ENCODE data around the gene THEM4.
"Not testable (repeated sequence)": the region's sequence is repeated elsewhere in the genome, so short reads cannot be mapped to it uniquely, and the experiment has no call there.

Gene THEM4

DNA sequence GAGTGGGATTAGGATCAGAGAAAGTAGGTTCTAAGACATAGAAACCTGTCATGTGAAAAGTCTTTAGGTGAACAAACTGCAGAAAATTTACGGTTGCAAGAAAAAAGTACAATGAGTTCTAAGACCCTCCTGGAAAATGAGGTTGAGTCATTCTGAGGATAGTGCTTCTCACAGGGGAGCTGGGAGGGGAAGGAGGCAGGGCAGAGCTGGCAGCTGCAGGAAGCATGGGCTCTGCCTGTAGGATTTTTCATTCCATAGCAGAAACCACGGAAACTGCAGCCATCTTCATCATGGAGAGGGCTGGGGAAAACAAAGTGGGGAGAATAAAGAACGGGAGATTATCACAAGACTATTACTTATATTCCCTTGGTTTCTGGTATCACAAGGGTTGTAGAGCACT lies 25.8 kb upstream of the THEM4 start:
- no peak for DNase-seq (ENCODE audit: low read depth in 3 of 3, low spot score in 1 of 3)

DNA sequence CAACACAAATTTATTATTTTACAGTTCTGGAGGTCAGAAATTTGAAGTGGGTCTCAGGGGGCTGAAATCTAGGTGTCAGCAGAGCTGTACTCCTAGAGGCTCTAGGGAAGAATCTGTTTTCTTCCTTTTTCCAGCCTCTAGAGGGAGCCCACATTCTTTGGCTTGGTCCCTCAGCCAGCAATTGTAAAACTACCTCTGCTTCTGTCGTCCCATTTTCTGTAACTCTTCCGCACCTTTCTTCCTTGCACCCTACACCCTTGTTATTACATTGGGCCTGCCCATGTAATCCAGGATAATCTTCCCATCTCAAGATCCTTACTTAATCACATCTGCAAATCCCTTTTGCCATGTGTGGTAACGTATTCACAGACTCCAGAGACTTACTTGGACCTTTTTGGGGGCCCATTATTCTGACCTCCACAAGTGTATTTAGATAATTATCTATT lies 24.8 kb upstream of the THEM4 start:
- DNase-seq (ENCODE audit: low read depth in 3 of 3, low spot score in 1 of 3): peak in 2 of 3 donors; percentile 7 to 30

DNA sequence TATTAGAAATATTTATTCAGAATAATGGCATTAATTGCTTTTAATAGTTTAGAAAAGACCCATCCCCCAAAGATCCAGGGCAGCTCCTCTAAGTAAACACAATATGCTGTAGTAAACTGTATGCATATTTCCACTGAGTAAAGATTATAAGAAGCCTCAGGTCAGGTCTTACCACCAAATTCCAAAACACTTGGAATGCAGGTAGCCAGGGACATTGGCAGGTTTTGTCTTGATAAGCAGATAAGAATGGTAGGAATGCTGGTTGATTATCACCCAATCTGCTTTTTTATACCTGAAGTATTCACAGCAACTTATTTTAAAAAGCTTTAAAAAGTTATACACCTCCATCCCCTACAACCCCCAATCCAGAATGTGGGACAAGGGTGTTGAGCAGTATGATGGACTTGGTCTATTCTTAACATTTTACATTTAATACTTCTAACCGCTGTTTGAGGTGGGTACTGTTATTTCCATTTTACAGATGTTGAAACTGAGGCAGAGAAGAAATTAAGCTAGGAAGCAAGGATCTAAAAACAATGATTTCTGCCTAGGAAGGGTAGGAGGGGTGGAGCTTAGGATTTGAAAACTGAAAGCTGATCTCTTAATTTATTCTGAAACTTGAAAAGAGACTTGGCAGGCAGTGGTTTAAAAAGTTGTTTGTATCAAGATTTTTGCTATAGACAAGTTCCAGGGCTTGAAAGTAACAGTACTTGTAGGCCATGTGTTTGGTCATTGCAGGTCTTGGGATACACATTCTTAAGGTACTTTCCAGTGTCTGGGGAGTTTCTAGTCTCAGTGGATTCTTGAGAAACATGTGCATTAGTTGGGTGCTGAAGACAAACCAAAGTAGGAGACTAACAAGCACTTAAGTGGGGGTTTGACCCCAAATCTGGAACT lies 15.6 kb upstream of the THEM4 start:
- no peak for DNase-seq (ENCODE audit: low read depth in 3 of 3, low spot score in 1 of 3)

DNA sequence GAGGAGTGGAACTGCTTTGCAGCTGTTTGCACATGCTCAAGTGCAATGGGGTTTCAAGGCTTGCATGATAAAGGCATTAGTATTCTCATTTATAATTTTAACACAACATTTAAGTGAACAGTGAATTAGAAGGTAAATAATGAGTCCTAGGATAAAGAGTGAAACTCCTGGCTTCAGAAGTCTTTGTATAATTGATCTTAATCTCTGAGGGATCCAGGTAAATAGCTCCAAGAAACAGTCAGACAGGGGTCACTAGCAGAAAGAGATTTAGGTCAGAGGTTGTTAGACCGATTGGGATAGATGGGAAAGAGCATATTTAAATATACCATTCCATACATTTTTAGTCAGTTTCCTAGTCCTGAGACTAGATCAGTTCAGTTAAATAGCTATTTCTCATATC lies 14.1 kb upstream of the THEM4 start:
- no peak for DNase-seq (ENCODE audit: low read depth in 3 of 3, low spot score in 1 of 3)

DNA sequence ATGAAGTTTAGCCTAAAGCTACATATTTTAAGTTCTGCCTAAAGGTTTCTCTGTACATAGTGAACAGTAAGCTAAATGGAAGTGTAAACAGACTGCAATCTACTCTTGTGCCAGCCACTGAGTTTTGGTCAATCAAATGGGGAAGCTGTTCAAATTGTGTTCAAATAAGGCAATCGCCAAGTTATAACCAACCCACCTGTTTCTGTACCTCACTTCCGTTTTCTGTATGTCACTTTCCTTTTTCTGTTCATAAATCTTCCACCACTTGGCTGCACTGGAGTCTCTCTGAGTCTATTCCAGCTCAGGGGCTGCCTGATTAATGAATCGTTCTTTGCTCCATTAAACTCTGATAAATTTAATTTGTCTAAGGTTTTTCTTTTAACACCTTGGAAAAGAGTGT lies 10.8 kb upstream of the THEM4 start:
- DNase-seq (ENCODE audit: low read depth in 3 of 3, low spot score in 1 of 3): no peak

DNA sequence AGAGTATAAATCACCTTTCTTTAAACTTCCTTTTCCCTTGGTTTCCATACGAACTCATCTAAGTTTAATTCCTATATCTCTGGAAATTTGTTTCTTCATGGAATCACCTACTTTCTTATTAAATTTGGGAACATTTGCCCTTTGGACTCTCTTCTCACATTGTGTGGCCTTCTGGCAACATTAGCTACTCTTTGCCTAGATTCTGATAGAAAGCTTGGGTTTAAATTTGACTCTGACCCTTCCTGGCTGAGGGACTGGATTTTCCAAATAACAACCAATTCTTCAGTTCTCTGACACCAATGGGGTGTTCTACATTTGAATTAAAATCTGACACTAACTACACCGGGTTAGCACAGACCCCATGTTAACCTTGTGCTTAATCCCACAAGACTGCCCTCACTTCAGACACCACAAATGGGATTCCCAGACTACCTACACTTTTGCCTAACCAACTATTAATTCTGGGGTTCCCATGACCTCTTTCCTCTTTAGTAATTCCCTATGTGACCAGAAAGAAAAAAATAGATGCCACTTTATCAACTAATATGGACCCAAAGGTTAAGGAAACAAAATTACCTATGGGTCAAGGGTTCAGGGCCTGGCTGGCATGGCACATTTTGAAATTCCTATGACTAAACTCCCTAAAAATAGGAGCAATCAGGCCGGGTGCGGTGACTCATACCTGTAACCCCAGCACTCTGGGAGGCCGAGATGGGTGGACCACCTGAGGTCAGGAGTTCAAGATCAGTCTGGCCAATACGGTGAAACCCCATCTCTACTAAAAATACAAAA lies 9.7 kb upstream of the THEM4 start:
- DNase-seq (ENCODE audit: low read depth in 3 of 3, low spot score in 1 of 3): no peak

DNA sequence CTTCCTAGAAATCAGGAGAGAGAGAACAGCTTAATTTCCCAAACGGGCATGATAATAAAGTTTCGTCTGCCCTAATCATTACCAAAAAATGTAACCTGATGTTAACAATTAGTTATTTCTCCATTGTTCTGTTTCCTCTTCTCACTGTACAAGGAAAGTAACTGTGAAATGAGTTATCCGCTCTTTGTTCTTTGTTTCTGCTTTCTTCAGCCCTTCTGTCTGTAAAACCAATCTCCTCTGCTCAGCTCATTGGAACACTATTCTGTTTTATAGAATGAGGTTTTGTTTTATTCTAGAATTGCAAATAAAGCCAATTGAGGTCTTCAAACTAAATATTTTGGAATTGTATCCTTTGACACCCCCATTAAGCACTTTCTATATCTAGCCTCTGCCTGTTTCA lies 8.8 kb upstream of the THEM4 start:
- no peak for DNase-seq (ENCODE audit: low read depth in 3 of 3, low spot score in 1 of 3)

DNA sequence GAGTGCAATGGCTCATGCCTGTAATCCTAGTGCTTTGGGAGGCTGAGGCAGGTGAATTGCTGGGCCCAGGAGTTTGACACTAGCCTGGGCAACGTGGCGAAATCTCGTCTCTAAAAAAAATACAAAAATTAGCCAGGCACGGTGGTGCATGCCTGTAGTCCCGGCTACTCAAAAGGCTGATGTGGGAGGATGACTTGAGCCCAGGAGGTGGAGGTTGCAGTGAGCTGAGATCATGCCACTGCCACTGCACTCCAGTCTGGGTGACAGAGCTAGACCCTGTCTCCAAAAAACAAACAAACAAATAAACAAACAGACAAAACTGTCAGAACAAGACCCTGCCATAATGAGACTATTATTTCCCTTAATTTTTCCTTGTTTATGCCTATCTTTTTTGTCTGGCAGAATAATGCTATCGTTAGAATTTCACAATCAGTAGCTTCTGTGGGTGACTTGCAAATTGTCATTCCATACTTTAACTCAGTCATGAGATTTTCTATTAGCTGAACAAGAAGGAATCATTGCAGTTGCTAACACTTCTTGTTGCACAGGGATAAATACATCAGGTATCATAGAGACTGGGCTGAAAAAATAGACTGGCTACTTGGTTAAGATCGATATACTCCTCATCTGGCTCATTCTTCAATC lies 7.5 kb upstream of the THEM4 start:
- DNase-seq (ENCODE audit: low read depth in 3 of 3, low spot score in 1 of 3): no peak

DNA sequence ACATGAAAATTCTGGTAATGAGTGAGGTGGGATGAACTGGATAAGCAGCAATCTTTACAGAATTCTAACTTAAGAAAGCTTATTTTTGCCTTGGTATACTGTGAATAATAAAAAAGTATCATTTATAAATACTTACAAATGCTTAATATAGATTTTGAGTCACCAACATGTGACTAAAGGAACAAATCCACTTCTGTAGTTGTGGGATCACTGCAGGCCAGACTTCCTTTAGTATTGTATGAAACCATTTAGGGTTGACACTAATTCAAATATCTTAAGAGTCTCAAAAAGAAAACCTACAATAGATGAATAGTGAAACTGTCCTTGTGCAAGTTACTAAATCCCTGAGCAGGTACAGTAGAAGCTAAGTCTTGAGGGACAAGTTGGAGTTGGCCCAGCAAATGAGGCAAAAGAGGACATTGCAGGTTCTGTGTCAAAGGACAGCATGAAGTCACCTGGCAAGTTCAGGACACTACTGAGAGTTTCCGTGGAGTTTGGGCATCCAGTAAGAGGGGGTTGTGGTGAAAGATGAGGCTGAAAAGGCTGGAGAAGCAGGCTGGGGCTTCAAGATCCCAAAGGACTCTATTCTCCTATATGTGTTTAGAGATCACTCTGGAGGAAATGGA lies 5.9 kb upstream of the THEM4 start:
- no peak for DNase-seq (ENCODE audit: low read depth in 3 of 3, low spot score in 1 of 3)

DNA sequence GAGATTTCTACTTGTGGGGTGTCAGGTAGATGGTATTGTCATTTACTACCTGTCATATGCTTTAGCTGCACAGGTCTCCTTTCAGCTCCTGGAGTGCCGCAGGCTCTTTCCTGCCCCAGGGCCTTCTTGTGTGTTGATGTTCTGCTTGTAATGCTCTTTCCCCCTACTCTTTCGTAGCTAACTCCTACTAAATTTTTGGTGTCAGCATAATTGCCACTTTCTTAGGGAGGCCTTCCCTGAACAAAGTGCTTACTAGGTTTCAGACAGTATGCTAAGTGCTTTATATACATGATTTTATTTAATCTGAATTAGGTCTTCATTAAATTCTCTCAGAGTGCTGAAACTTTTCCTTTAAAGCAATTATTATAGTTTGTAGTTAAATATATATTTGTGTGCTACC lies 4.8 kb upstream of the THEM4 start:
- DNase-seq (ENCODE audit: low read depth in 3 of 3, low spot score in 1 of 3): no peak

DNA sequence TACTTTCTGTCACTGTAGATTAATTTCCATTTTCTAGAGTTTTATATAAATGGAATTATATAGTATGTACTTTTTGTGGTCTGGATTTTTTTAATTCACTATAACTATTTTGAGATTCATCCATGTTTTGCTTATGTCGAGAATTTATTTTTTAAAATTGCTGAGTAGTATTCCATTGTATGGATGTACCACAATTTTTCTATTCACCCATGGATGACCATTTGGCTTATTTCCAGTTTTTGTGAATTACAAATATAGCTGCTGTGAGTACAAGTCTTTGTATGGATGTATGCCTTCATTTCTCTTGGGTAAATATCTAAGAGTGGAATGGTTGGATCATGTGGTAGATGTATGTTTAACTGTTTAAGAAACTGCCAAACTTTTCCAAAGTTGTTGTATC lies 3.7 kb upstream of the THEM4 start:
- DNase-seq (ENCODE audit: low read depth in 3 of 3, low spot score in 1 of 3): no peak

DNA sequence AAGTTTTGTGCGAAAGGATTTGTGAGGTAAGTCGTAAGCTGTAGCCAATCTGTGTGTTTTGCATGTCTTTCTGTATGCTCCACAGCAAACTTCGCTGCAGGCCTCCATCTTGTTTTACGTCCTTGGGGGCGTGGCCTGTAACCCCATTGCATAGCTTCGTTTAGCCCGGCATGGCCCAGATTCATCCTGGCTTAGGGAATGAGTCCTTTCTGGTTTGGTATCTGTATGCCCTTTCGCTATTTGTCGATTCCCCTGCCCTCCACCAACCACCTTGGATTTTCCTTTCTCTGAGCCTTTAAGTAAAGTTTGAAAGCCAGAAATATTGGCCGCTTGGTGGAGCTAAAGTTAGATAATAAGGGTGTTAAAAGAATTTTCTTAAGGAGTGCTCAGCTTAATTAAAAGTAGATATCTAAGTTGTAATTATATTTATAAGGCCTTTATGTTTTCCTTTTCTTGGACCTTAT lies 1.1 kb downstream of the THEM4 start:
- DNase-seq (ENCODE audit: low read depth in 3 of 3, low spot score in 1 of 3): no peak

DNA sequence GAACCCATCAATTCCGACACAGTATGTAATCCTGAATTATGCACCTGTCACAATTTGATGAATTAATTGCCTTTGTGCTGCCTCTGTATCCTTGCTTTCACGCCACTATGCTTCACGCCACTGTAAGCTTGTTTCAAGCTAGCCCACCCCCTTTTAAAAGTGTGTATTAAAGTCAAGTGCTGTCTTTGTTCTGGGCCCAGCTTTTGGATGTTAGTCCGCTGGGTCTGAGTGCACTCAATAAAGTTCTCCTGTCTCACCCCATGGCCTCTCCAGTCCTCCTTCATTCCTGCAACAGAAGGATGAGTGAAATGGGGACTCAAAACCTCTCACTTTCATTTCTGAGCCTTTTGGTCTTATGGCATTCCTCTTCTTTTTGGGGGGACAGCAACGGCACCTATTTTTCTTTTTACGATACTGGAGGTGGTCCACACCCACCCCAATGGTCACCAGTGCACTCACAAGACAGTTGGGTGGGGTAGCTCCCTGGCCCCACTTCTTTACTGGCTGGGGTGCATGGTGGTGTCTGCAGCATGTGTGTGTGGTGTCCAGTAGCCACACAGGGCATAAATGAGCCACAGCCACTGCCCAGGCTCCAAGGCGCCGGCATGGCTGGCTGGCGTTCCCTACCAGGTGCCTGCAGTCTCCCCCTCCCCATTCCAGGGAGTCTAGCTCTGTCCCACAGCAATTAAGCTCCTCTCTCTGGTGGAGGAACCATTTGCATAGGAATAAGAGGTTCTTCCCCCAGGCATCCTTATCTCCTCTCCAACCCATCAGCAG lies 1.8 kb downstream of the THEM4 start:
- no peak for DNase-seq (ENCODE audit: low read depth in 3 of 3, low spot score in 1 of 3)

DNA sequence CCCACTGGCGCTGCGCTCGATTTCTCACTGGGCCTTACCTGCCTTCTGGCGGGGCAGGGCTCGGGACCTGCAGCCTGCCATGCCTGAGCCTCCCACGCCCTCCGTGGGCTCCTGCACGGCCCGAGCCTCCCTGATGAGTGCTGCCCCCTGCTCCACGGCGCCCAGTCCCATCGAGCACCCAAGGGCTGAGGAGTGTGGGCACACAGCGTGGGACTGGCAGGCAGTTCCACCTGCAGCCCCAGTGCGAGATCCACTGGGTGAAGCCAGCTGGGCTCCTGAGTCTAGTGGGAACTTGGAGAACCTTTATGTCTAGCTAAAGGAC lies 3.0 kb downstream of the THEM4 start:
- DNase-seq (ENCODE audit: low read depth in 3 of 3, low spot score in 1 of 3): not testable (repeated sequence)

DNA sequence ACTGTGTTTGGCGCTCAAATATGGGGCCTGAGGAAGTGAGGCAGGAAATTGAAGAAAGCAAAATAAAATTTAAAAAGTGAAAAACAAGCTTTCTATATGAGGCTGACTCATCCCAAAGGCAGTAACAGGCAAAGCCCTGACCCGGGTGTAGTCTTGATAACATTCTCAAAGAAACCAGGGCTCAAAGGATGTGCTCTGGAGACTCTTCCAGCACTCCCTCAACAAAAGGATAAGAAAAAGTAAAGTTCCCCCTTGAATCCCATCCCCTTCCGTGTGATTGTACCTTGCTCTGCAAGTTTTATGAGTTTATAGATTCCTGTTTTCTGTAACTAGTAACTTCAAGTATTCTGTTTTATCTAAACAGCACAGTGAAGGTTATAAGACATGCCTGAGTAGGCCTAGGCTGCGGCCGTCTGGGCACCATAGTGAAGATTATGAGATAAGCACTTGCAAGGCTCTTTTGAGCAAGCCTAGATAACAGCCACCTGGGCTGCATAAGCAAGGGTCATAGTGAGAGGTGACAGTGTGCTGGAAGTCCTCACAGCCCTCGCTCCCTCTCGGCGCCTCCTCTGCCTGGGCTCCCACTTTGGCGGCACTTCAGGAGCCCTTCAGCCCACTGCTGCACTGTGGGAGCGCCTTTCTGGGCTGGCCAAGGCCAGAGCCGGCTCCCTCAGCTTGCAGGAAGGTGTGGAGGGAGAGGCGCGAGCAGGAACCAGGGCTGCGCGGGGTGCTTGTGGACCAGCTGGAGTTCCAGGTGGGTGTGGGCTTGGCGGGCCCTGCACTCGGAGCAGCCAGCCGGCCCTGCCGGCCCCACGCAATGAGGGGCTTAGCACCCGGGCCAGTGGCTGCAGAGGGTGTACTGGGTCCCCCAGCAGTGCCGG lies 3.6 kb downstream of the THEM4 start:
- DNase-seq (ENCODE audit: low read depth in 3 of 3, low spot score in 1 of 3): not testable (repeated sequence)

DNA sequence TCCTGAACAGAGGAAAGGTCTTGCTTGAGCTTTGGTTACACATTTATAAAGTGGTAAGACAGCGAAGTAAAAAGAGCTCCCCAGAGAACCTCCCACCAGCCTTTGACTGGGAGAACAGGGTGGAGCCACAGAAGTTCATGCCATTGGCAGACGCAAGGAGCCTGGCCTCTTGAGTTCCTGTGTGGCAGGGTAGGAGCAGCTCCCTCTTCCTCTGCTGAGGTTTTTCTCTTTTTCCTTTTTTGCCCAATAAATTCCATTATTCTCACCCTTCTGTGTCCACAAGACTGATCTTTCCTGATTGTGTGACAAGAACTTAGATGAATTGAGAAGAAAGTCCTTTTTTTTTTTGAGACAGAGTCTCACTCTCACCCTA lies 4.3 kb downstream of the THEM4 start:
- DNase-seq (ENCODE audit: low read depth in 3 of 3, low spot score in 1 of 3): peak in 2 of 3 donors; percentile 38

DNA sequence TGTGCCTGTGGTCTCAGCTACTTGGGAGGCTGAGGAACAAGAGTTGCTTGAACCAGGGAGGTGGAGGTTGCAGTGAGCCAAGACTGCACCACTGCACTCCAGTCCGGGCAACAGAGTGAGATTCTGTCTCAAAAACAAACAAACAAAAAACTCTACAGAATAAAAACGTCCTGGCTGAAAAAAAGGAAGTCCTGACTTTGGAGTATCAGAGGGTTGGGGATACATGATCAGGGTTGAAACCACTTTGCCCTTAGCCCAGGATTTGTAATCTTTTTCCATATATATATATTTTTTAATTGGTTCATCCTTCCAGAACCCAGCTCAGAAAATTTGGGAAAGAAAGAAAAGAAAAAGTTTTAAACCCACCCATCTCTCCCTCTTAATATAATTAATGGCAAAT lies 6.5 kb downstream of the THEM4 start:
- no peak for DNase-seq (ENCODE audit: low read depth in 3 of 3, low spot score in 1 of 3)

DNA sequence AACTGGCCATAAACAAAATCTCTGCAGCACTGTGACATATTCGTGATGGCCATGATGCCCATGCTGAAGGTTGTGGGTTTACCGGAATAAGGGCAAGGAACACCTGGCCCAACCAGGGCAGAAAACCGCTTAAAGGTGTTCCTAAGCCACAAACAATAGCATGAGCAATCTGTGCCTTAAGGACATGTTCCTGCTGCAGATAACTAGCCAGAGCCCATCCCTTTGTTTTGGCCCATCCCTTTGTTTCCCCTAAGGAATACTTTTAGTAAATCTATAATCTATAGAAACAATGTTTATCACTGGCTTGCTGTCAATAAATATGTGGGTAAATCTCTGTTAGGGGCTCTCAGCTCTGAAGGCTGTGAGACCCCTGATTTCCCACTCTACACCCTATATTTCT lies 8.5 kb downstream of the THEM4 start:
- DNase-seq (ENCODE audit: low read depth in 3 of 3, low spot score in 1 of 3): not testable (repeated sequence)

DNA sequence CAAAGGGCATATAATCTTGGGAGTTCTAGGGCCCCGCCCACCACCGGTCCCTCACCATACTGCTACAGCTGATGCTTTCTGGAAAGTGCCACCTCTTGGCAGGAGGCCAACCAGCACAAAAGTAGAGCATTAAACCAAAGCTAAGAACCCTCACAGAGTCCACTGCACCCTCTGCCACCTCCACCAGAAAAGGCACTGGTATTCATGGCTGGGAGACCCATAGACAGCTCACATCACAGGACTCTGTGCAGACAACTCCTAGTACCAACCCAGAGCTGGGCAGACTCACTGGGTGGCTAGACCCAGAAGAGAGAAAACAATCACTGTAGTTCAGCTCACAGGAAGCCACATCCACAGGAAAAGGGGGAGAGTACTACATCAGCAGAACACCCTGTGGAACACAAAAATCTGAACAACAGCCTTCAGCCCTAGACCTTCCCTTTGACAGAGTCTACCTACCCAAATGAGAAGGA lies 10.8 kb downstream of the THEM4 start:
- peak in 2 of 3 donors; percentile 34 to 47 for DNase-seq (ENCODE audit: low read depth in 3 of 3, low spot score in 1 of 3)
